ENCODE measurements around the gene TMEM156. TPM values are rescaled to one million over a fixed set of nuclear protein-coding genes. Genes with fewer than 3 reads are reported as not detected.

Gene TMEM156
- total RNA-seq, 1 donor from 2014 or later: not detected

GRCh38 chr4:38926896-38927295, 105.3 kb downstream of the TMEM156 start:
- no peak overlapping the region for H3K27ac Mint-ChIP-seq (ENCODE audit: unreplicated experiment)
- H3K36me3 Mint-ChIP-seq (ENCODE audit: low read depth, unreplicated experiment): peaks cover 9% of the 10 kb centered on the region
- no peaks in the 10 kb centered on the region for H3K4me1 Mint-ChIP-seq (ENCODE audit: unreplicated experiment)
- TF ChIP-seq CTCF (IDR thresholded peaks at IDR 0.05; ENCODE audit: unreplicated experiment): no peak
- no peak for DNase-seq (ENCODE audit: low spot score)
- no peak overlapping the region for H3K4me3 Mint-ChIP-seq (ENCODE audit: unreplicated experiment)
- no peaks in the 10 kb centered on the region for H3K9me3 Mint-ChIP-seq (ENCODE audit: unreplicated experiment)
- no peaks in the 10 kb centered on the region for H3K27me3 Mint-ChIP-seq (ENCODE audit: unreplicated experiment)

- no peak for TF ChIP-seq CTCF (IDR thresholded peaks at IDR 0.05; ENCODE audit: unreplicated experiment)
- H3K27me3 Mint-ChIP-seq (ENCODE audit: unreplicated experiment): no peaks in the 10 kb centered on the region
- H3K4me3 Mint-ChIP-seq (ENCODE audit: unreplicated experiment): no peak overlapping the region
- no peak for DNase-seq (ENCODE audit: low spot score)
- H3K9me3 Mint-ChIP-seq (ENCODE audit: unreplicated experiment): no peaks in the 10 kb centered on the region
- peaks cover 1% of the 10 kb centered on the region for H3K4me1 Mint-ChIP-seq (ENCODE audit: unreplicated experiment)
- H3K36me3 Mint-ChIP-seq (ENCODE audit: low read depth, unreplicated experiment): peaks cover 5% of the 10 kb centered on the region
- H3K27ac Mint-ChIP-seq (ENCODE audit: unreplicated experiment): no peak overlapping the region
These were observed 106.5 kb downstream of the TMEM156 start for GRCh38 chr4:38925492-38926413.

GRCh38 chr4:38924353-38924752, 107.9 kb downstream of the TMEM156 start:
- Mint-ChIP-seq H3K27ac (ENCODE audit: unreplicated experiment) (no peak overlapping the region), H3K4me3 (ENCODE audit: unreplicated experiment) (no peak overlapping the region), H3K36me3 (ENCODE audit: low read depth, unreplicated experiment) (peaks cover 5% of the 10 kb centered on the region), H3K9me3 (ENCODE audit: unreplicated experiment) (no peaks in the 10 kb centered on the region), H3K4me1 (ENCODE audit: unreplicated experiment) (peaks cover 4% of the 10 kb centered on the region), H3K27me3 (ENCODE audit: unreplicated experiment) (no peaks in the 10 kb centered on the region)
- DNase-seq (ENCODE audit: low spot score): no peak
- no peak for TF ChIP-seq CTCF (IDR thresholded peaks at IDR 0.05; ENCODE audit: unreplicated experiment)

GRCh38 chr4:38923746-38924145, 108.5 kb downstream of the TMEM156 start:
- Mint-ChIP-seq H3K27me3 (ENCODE audit: unreplicated experiment) (no peaks in the 10 kb centered on the region), H3K27ac (ENCODE audit: unreplicated experiment) (no peak overlapping the region), H3K4me3 (ENCODE audit: unreplicated experiment) (no peak overlapping the region), H3K9me3 (ENCODE audit: unreplicated experiment) (no peaks in the 10 kb centered on the region), H3K4me1 (ENCODE audit: unreplicated experiment) (peaks cover 4% of the 10 kb centered on the region), H3K36me3 (ENCODE audit: low read depth, unreplicated experiment) (peaks cover 5% of the 10 kb centered on the region)
- no peak for DNase-seq (ENCODE audit: low spot score)
- no peak for TF ChIP-seq CTCF (IDR thresholded peaks at IDR 0.05; ENCODE audit: unreplicated experiment)

- Mint-ChIP-seq H3K4me1 (ENCODE audit: unreplicated experiment) (peaks cover 4% of the 10 kb centered on the region), H3K36me3 (ENCODE audit: low read depth, unreplicated experiment) (peaks cover 3% of the 10 kb centered on the region), H3K9me3 (ENCODE audit: unreplicated experiment) (no peaks in the 10 kb centered on the region), H3K4me3 (ENCODE audit: unreplicated experiment) (no peak overlapping the region), H3K27ac (ENCODE audit: unreplicated experiment) (no peak overlapping the region), H3K27me3 (ENCODE audit: unreplicated experiment) (no peaks in the 10 kb centered on the region)
- TF ChIP-seq CTCF (IDR thresholded peaks at IDR 0.05; ENCODE audit: unreplicated experiment): no peak
- DNase-seq (ENCODE audit: low spot score): no peak
These were observed 111.1 kb downstream of the TMEM156 start for GRCh38 chr4:38921151-38921550.
